Stimulated activated naive CD4-positive, alpha-beta T cell (primary cell): ENCODE measurements around the gene GCNT2.
"Not testable (repeated sequence)": the region's sequence is repeated elsewhere in the genome, so short reads cannot be mapped to it uniquely, and the experiment has no call there.

Source experiments
- DNase-seq, 6 experiments: peaks; one replicate each; lab custom pipeline; 2025; lab: John Stamatoyannopoulos, UW

Gene GCNT2

GRCh38 chr6:10521104-10521808, at the start of gene GCNT2:
Gene GCNT2, plus strand, starts transcription at chr6:10521351. Its CDS starts 7,561 bp downstream, at chr6:10528912.
- DNase-seq = no peak

- DNase-seq = no peak
Measured at GRCh38 chr6:10472634-10473033, 48.5 kb upstream of the GCNT2 start.

GRCh38 chr6:10478187-10479040, 42.7 kb upstream of the GCNT2 start:
- DNase-seq = peak in 1 of 6 experiments; percentile 19

GRCh38 chr6:10479939-10480700, 41.0 kb upstream of the GCNT2 start:
- no peak for DNase-seq

DNA sequence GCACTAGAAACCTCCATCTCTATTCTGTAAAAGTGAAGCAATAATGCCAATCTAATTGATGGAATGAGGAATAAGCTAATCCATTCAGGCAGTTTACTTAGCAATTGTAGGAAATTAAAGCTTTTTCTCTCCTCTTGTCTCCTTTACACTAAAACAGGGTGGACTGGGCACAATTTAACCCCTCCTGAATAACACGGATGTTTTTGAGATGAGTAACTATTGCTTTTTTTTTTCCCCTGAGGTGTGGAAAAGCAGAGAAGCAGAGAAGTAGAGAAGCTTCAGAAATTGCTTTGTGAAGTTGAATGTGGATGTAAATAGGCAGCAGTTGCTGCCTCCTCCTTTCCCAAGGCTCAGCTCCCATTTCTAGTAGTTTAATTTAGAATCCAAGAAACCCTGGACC, 40.0 kb upstream of the GCNT2 start:
- DNase-seq = no peak

- DNase-seq = no peak
Measured at GRCh38 chr6:10482636-10483257, 38.4 kb upstream of the GCNT2 start.

DNA sequence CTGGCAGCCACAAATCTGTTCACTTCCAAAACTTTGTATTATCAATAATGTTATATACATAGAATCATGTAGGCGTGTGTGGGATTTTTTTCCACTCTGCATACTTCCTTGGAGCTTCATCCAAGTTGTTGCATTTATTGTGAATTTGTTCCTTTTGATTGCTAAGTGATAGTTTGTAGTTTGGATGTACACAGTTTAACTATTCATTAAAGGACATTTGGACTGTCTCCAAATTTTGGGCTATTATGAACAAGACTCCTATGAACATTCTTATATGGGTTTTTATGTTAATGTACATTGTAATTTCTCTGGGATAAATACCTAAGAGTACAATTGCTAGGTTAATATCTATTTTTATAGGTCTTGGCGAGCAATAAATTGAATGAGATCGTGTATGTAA, 36.2 kb upstream of the GCNT2 start:
- DNase-seq = no peak

DNA sequence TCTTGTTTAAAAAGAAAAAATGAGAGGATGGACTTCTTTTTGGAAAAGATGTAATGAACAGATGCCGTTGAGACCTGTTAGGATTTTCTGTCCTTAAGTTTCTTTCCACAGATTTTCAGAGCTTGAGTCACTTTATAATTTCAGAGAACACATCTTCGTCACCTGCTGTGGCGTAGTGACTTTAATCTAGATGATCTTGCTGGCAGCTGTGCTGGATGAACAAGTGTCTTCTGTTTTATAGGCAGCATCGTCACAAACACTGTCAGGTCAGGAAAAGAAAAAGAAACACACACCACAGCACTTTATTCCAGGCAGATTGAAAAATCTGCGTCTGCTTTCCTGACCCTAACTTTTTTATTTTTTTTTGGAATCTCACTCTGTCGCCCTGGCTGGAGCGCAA, 35.7 kb upstream of the GCNT2 start:
- DNase-seq = no peak

DNA sequence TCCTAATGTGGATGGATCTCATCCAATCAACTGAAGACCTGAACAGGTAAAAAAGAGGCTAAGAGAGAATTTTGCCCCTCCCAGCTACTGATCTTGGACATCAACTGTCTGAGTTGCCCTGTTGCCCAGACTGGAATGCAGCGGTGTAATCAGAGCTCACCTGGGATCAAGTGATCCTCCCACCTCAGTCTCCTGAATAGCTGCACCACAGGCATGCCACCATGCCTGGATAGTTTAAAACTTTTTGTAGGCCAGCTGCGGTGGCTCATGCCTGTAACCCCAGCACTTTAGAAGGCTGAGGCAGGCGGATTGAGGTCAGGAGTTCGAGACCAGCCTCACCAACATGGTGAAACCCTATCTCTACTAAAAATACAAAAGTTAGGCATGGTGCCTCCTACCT, 34.9 kb upstream of the GCNT2 start:
- no peak for DNase-seq

DNA sequence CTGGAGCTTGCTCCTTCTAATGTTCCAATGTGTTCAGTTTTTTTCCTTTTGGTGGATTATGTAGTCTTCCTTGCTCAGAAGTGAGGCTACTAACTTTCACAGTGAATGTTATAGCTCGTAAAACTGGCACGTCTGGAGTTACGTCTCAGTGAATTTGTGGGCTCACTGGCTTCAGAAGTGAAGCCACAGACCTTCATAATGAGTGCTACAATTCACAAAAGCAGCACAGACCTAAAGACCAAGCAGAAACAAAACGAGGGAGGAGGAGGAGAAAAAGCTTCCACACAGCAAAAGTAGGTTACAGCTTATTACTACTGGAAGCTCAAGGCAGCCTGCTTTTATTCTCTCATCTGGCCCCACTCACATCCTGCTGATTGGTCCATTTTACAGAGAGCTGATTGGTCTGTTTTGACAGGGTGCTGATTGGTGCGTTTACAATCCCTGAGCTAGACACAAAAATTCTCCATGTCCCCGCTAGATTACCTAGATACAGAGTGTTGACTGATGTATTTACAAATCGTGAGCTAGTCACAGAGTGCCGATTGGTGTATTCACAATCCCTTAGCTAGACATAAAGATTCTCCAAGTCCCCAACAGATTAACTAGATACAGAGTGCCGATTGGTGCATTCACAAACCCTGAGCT, 34.1 kb upstream of the GCNT2 start:
- DNase-seq = not testable (repeated sequence)

- no peak for DNase-seq
Measured at GRCh38 chr6:10487668-10488327, 33.4 kb upstream of the GCNT2 start.

DNA sequence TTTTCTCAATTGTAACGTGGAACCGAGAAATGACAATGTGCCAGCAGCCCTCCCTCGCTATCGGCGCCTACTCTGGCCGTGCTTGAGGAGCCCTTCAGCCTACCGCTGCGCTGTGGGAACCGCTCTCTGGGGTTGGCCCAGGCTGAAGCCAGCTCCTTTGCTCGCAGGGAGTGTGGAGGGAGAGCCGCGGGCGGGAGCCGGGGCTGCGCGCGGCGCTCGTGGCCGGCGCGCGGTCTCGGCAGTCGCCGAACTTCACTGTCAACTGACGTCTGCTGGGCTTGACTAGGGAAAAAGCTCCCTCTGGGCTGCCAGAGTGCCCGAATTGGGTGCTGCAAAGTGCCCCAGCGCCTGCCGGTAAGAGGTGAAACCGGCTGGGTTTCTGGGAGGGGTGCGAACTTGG, 29.7 kb upstream of the GCNT2 start:
- DNase-seq = no peak

- DNase-seq = not testable (repeated sequence)
Measured at GRCh38 chr6:10491905-10492304, 29.2 kb upstream of the GCNT2 start.

GRCh38 chr6:10495029-10495428, 26.1 kb upstream of the GCNT2 start:
- no peak for DNase-seq

GRCh38 chr6:10505529-10505928, 15.6 kb upstream of the GCNT2 start:
- DNase-seq = no peak

GRCh38 chr6:10507298-10507697, 13.9 kb upstream of the GCNT2 start:
- DNase-seq = no peak

GRCh38 chr6:10507715-10508114, 13.4 kb upstream of the GCNT2 start:
- DNase-seq = no peak

DNA sequence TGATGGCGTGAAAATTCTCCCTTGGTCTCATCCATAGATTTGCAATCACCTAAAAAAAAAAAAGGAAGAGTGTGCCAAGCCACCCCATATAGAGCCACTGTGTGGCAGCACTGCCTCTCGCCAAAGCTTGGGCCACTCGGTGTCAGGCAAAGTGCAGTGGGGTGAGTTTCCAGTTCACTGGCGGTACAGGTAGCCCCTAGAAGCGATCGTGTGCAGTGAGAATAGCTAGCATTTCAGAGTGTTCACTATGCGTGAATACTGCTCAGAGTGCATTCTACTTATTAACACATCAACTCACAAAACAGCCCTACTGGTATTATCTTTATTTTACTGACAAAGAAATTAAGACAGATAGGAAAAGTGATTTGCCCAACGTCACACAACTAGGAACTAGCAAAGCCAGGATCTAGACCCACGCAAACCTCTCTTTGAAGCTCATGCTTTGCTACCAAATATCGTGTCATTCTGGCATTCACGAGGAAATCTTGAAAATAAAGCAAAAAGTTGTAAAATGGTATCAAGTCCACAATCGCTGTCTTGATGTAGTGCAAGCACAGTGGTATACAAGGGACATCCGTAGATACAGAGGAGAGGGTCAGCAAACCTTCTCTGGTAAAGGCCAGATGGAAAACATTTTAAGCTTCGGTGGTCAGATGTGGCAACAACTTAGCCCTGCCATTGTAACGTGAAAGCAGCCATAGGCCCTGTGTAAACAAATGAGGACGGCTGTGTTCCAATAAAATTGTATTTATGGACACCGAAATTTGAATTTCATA, 10.4 kb upstream of the GCNT2 start:
- DNase-seq = peak in 4 of 6 experiments; percentile 2 to 35 (median 12)

DNA sequence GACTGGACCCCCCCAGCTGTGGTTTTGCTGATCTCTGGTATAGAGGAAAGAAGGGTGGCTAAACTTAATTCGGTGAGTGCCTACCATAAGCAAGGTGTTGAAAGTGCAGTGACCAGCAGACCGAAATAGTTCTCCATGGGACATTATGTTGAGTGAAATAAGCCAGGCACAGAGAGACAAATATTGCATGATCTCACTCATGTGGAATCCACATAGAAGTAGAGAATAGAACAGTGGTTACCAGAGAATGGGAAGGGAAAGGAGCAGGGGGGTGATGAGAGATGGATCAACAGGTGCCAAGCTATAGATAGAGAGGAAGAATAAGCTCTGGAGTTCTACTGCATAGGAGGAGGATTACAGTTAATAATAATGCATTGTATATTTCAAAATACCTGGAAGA, 9.7 kb upstream of the GCNT2 start:
- DNase-seq = no peak

- no peak for DNase-seq
Measured at GRCh38 chr6:10513544-10513943, 7.6 kb upstream of the GCNT2 start.
